Islet precursor cell (in vitro differentiated cells): Measurements from ENCODE around the gene ABCC2.
"Not testable (repeated sequence)": the region's sequence is repeated elsewhere in the genome, so short reads cannot be mapped to it uniquely, and the experiment has no call there.

Experiments used
- DNase-seq: peaks from one replicate; pipeline ENCODE4 v3.0.0-alpha.2; 2018

The ABCC2 gene

GRCh38 chr10:99809931-99810615, 27.6 kb downstream of the ABCC2 start:
- no peak for DNase-seq

DNA sequence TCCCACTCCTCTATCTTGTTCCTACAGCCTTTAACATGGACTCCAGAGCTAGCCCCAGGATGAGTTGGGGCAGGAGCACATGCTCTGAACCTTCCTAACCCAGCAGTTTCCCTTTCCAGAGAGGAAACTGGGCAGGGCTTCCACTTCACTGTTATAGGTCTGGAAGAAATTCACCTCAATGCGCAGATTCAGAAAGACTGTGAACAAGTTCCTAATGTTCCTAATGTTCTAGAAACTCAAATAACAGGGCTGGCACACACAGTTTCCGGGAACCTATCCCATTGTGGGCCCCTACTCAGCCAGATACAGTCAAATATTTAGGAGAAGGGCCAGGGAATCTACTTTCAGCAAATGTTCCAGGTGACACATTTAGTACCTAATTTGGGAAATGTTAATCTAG, 29.7 kb downstream of the ABCC2 start:
- no peak for DNase-seq

DNA sequence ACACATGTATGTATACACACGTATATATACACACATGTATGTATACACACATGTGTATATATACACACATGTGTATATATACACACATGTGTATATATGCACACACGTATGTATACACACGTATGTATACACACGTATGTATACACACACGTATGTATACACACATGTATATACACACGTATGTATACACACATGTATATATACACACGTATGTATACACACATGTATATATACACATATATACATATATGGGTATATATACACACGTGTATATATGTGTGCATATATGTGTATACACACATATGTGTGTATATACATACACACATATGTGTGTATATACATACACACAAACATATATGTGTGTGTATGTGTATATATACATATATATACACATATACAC, 31.7 kb downstream of the ABCC2 start:
- DNase-seq, result no peak

DNA sequence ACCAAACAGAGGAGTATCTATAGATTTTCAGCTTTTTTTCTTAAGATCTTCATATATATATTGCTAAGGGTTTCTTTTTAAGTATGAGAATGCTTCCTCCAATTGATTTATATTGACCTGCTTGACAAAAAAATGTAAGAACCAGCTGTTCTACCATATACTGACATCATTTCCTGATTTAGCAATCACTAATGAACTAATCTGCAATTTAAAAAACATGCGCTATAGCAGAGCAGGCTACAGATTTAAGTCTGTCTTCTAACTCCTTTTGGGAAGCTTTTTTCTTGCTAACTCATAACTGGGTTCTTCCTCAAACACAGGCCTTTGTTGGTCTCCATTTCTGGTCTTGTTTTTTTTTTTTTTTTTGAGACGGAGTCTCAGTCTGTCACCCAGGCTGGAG, 33.2 kb downstream of the ABCC2 start:
- DNase-seq, result no peak

GRCh38 chr10:99827936-99828335, 45.5 kb downstream of the ABCC2 start:
- no peak for DNase-seq

- peak; percentile 25 for DNase-seq
Observed at GRCh38 chr10:99828464-99828863, 46.0 kb downstream of the ABCC2 start.

- DNase-seq, result no peak
Observed at GRCh38 chr10:99832439-99832838, 50.0 kb downstream of the ABCC2 start.

DNA sequence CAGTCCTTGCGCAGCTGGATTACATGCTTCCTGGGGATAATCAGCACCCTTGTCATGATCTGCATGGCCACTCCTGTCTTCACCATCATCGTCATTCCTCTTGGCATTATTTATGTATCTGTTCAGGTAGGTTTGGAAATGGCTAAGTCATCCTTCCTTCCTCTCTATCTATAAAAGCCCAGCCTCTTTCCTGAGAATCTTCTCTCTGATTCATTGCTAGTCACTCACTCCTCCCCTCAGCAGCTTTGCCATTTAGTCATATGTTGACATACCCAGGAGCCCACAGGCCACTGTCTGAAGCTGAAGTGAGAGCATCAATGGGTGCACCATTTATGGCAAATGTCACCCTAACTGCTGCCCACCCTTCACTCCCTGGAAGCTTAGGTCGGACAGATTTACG, 52.0 kb downstream of the ABCC2 start:
- DNase-seq, result peak; percentile 27

GRCh38 chr10:99835947-99836346, 53.5 kb downstream of the ABCC2 start:
- no peak for DNase-seq

- DNase-seq, result no peak
Observed at GRCh38 chr10:99836711-99837110, 54.3 kb downstream of the ABCC2 start.

DNA sequence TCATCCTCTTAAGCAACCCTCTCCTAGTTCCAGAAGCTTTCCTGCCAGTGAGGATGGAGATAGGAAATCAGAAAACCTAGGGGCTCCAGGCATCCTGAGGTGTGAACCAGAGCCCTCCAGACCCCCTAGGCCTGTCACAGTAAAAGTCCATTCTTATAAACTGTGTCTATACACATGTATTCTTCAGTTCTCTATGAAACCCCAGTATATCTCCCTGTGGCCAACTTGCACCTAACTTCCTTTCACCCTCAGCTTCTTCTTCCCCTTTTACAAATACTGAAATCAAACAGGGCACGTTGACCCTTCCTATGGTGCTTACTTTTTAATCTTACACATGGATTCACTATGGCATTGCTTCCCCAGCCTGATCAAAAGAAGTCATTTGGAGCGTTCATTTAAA, 58.4 kb downstream of the ABCC2 start:
- not testable (repeated sequence) for DNase-seq

DNA sequence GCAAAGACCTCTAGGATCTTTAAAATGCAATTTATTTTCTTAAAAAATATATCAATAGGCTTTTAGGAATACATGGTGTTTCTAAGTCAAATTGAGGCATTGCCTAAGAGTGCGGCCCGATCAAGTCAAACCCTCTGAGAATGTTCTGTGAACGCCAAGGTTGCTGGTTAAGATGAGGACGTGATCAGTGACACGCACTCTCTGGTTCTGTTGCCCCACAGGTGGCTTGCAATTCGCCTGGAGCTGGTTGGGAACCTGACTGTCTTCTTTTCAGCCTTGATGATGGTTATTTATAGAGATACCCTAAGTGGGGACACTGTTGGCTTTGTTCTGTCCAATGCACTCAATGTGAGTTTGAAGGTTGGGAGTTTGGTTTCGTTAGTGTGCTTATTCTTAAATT, 59.3 kb downstream of the ABCC2 start:
- no peak for DNase-seq

DNA sequence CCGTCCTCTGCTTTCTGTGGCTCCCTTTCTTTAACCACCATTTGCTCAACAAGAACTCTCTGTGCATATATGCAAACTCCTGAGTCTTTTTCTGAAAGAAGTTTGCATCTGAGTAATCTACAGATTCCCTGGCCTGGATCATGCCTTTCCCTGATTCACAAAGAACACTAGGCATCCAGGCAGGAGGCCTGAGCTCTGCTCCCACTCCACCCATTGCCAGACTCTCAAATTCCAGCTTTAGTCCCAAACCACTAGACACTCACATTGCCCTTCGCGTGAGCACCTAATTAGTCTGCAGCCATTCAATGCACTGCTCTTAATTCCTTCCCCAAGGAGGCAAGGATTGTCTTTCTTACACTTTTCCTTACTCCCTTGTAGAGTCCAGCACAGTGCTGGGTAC, 60.9 kb downstream of the ABCC2 start:
- DNase-seq, result peak; percentile 54

DNA sequence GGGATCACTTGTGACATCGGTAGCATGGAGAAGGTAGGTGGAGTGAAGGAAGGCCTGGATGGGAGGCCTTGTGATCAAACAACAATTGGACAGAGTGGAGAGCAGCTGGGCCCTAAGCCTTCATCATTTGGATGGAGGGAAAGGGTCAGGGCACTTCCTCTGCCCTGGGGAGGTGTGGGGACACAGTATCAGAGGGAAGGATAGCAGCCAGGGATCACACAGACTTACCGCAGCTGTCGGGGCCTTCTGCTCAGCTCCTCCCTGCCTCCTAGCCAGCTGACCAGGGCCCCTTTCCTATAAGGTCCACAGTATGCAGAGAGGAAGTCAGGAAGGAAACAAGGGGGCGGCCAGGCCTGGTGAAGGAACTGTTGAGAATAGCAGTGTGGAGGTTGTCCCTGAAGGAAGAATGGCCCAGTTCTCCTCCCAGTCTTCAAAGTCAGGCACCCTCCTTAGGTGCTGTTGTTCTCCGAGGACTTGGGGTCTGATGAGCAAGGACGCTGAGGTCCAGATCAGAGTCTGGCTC, 62.1 kb downstream of the ABCC2 start:
- DNase-seq, result no peak

- peak; percentile 88 for DNase-seq
Observed at GRCh38 chr10:99845837-99846382, 63.5 kb downstream of the ABCC2 start.

DNA sequence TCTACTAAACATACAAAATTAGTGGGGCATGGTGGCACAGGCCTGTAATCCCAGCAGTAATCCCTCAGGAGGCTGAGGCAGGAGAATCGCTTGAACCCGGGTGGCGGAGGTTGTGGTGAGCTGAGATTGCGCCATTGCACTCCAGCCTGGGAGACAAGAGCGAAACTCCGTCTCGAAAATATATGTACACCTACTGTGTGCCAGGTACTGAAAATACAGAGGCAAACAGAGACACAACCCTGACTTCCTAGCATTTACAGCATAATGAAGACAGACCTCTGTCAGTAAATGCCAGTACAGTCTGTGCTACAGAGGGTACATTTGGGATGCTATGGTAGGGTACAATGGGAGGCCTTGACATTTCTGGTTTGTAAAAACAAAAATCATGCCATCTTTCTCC, 66.6 kb downstream of the ABCC2 start:
- no peak for DNase-seq

- DNase-seq, result no peak
Observed at GRCh38 chr10:99849536-99849935, 67.1 kb downstream of the ABCC2 start.

GRCh38 chr10:99850021-99850766, 67.8 kb downstream of the ABCC2 start:
- DNase-seq, result no peak

DNA sequence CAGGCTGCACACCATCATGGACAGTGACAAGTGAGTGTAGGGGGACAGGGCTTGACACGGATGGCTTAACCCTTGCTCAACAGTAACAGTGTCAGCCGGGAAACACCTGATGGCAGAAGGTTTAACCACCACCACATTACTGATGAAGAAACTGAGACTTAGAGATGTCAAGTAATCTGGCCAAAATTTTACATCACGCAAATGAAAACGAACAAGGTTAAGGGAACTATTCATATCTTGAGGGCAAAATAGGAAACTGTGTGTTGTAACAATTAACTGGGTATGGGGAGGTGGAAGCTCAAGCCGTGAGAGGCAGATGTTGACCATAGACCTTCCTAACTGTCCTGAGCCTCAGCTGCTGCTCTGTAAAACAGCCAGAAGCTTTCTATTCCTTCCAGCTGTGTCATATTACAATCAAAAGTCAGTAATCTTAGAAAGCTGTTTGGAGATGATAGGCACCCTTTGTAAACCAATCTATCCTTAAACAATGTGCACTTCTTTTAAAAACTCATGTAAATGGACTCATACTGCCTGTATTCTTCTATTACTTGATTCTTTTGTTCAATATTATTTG, 68.4 kb downstream of the ABCC2 start:
- no peak for DNase-seq

DNA sequence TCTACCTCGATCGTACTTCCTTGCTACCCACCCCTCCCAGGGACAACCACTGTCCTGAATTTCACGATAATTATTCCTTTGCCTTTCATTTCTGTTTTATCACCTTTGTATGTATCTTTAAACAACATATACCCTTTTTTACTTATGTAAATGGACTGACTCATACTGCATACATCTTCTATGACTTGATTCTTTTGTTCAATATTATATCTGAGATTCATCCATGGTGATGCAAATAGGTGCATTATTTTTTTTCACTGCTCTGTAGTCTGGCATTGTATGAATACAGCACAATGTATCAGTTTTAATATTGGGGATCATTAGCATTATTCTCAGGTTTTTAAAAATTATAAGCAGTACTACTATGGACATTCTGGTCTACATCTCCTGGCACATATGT, 69.4 kb downstream of the ABCC2 start:
- no peak for DNase-seq

DNA sequence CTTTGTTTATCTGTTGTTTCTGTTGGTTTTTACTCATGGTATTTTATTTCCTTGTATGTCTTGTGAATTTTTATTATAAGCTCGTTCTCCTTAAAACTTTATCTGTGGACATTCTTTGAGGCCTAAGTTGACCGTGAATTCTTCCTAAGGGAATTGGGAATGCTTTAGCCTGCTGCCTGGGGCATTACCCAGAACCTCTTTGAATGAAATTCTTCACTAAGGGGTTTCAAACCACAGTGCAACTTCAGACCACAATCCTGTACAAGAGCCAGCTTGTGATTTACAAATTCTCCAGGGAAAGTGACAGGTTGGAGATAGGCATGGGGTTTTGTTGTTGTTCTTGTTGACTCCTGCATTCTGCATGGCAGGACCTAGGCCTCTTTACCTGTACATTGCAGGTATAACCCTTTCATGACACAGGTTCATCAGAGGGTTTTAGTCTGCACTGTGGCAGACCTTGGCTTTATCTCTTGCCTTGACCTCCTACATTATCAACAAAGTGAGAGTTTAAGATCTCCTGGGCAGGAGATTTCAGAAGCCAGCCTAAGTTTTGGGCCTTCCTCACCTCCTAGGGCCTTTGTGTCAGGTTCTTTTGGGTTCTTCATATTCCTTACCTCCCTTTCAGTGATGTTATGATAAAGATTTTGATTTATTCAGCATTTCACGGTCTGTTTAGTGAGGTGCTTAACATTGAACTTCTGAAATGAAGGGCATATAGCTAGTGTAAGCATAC, 70.2 kb downstream of the ABCC2 start:
- no peak for DNase-seq

GRCh38 chr10:99853655-99854054, 71.2 kb downstream of the ABCC2 start:
- DNase-seq, result no peak

DNA sequence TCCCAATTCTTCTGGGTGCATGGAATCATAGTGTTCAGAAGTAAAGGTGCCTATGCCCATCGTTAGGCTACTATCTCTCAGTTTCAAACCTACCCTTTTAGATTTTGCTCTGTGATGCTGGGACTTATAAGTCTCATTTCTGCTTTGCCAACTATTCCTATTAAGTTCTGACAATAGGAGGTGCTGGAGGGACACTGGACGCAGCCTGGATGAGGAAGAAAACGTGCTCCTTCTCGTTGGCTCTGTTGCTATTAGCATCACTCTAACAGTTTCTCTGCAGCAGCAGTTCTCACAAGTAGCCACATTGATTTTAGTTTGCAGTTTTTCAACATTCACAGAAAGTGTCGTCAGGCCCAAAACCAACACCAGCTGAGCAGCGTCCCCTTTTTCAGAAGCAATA, 72.4 kb downstream of the ABCC2 start:
- DNase-seq, result peak; percentile 64
